Activated T-helper 1 cell treated with anti-CD3 and anti-CD28 coated beads, Interleukin-12 subunit alpha, Interleukin-12 subunit beta, Interleukin-2, Interleukin-4 antibody, amounts not matched to agents 30 ng/mL and 10 ng/mL and 1 ng/mL, durations not matched to agents 14 hours and 24 hours and 36 hours (primary cell): ENCODE results near the gene PRG3. TPM values are rescaled to one million over a fixed set of nuclear protein-coding genes. Genes with fewer than 3 reads are reported as not detected.

Experiments used
- DNase-seq: peaks from one replicate; pipeline ENCODE4 v3.0.0; 2021; ENCODE audit warnings: low spot score
- H3K27ac Mint-ChIP-seq: one replicate; pipeline ENCODE4 v1.8.0; 2021; ENCODE audit warnings: mild to moderate bottlenecking, mixed read lengths
- H3K27me3 Mint-ChIP-seq: one replicate; pipeline ENCODE4 v1.8.0; 2022; ENCODE audit warnings: mild to moderate bottlenecking, moderate library complexity, mixed read lengths; ENCODE audit not compliant: insufficient read depth
- H3K36me3 Mint-ChIP-seq: one replicate; pipeline ENCODE4 v1.8.0; 2021; ENCODE audit warnings: low read depth, mixed read lengths
- H3K4me1 Mint-ChIP-seq: one replicate; pipeline ENCODE4 v1.8.0; 2021; ENCODE audit warnings: low read depth, mixed read lengths
- H3K4me3 Mint-ChIP-seq: one replicate; pipeline ENCODE4 v1.8.0; 2021; ENCODE audit warnings: mild to moderate bottlenecking, moderate library complexity, mixed read lengths
- H3K9me3 Mint-ChIP-seq: one replicate; pipeline ENCODE4 v1.8.0; 2021; ENCODE audit warnings: mixed read lengths
- intact Hi-C: fragments of 100-400 bp; cut with micrococcal nuclease; formaldehyde crosslinking; loops from one replicate; pipeline ENCODE4 v1.15.1; 2024
- total RNA-seq: library from RNA; stranded (reverse); gene quantifications from 2 replicates; pipeline ENCODE4 v1.2.3, GENCODE V29; 2022

Gene PRG3
- total RNA-seq, 1 donor from 2014 or later, result not detected

DNA sequence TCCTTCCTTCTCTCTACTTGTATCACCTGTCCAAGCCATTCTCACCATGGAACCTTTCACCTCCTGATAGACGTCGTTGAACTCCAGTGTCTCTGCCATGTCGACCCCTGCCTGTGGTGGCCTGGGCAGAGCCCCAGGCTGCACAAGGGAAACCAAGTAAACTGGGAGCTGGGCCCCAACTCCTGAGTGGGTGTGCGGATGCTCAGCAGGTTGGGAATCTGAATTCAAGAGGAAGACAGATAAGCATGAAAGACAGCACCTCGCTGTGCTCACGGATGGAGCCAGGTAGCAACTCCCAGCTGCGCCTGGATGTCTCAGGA lies 46.0 kb downstream of the PRG3 start:
- Mint-ChIP-seq H3K4me3 (peak overlapping the region; percentile 92), H3K36me3 (peaks cover 38% of the 10 kb centered on the region), H3K9me3 (no peaks in the 10 kb centered on the region), H3K4me1 (peaks cover 44% of the 10 kb centered on the region), H3K27ac (peak overlapping the region; percentile 89), H3K27me3 (peaks cover 1% of the 10 kb centered on the region)
- intact Hi-C loops, result loop anchor here (1.0 to 10.0 kb wide), 8 partner anchors 10 to 1242 kb away; partner anchors contain the start of genes LPXN, MED19, SELENOH and TMX2
- no peak for DNase-seq

DNA sequence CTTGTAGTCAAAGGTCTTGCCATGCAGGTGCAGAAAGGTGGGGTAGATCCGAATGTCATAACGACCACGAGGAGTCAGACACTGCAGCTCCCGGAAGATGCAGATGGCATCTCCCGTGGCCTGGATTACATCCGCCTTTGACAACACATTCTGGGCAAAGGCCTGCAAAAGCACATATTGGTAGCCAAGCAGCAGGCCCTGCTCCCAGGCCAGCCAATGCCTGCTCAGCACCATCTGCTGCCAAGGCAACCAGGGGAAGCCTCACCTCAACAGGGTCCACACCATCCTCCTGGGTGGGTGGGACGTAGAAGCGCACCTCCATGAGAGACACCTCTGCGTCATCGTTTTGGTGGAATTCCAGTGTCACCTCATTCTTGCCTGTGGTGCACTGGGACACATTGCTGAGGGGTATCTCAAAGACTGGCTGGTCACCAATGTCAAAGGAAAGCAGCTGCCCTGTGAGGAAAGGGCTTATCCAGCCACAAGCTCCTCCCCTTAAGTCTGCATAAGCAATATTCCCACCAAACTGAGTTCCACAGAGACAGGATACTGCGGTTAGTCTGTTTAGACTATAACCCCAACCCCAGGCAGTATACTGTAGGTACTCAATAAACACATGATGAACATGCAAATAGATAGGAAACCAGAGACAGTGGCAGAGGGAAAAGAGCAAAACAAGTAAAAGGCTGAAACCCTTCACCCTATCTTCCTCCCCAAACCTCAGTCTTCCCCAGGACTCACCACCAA lies 48.1 kb downstream of the PRG3 start:
- peaks cover 50% of the 10 kb centered on the region for H3K4me1 Mint-ChIP-seq
- H3K27ac Mint-ChIP-seq, result peak overlapping the region; percentile 58
- intact Hi-C loops, result loop anchor here (10.0 kb wide), 1 partner anchor 462 kb away; no protein-coding TSS in a partner anchor
- no peaks in the 10 kb centered on the region for H3K9me3 Mint-ChIP-seq
- no peaks in the 10 kb centered on the region for H3K27me3 Mint-ChIP-seq
- peak overlapping the region; percentile 92 for H3K4me3 Mint-ChIP-seq
- H3K36me3 Mint-ChIP-seq, result peaks cover 53% of the 10 kb centered on the region
- DNase-seq, result no peak

DNA sequence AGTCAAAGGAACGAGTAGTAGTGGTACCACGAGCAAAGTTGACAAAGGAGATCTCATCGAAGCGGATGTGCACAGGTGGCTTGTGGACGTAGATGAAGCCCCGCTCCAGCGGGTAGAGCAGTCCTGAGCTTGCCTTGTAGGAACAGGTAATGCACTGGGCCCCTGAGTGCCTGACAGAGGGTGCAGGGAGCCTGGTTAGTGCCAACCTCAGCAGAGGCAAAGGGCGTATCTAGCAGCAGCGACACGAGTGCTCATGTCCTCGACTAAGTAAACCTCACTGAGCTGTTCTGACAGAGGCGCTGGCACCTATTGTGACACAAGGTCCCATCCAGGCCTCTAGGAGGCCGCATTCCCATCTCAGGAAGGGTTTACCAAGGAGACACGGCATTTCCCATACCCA lies 49.2 kb downstream of the PRG3 start:
- intact Hi-C loops, result loop anchor here (10.0 kb wide), 1 partner anchor 463 kb away; no protein-coding TSS in a partner anchor
- peak overlapping the region; percentile 16 for H3K4me3 Mint-ChIP-seq
- H3K27me3 Mint-ChIP-seq, result no peaks in the 10 kb centered on the region
- H3K27ac Mint-ChIP-seq, result no peak overlapping the region
- H3K36me3 Mint-ChIP-seq, result peaks cover 64% of the 10 kb centered on the region
- no peaks in the 10 kb centered on the region for H3K9me3 Mint-ChIP-seq
- DNase-seq, result no peak
- H3K4me1 Mint-ChIP-seq, result peaks cover 52% of the 10 kb centered on the region

DNA sequence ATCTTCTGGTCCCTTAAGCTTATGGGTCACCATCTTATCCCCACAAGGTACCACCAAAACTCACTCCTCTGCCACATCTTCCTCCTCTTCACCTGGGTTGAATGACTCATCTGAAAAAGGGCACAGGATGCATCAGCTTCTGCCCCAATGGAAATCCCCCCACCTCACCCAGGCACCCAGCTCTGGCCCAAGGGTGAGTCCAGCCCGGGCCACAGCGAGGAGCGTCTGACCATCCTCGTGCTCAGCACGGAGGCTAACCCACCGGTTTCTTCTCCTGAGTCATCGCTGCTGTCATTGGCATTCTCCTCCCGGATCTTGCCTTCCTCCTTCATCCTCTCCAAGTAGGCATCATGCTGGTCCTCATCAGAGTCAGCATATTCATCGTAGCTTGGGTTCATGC lies 50.9 kb downstream of the PRG3 start:
- intact Hi-C loops, result loop anchor here (10.0 kb wide), 1 partner anchor 465 kb away; no protein-coding TSS in a partner anchor
- H3K4me3 Mint-ChIP-seq, result no peak overlapping the region
- peaks cover 57% of the 10 kb centered on the region for H3K4me1 Mint-ChIP-seq
- H3K27ac Mint-ChIP-seq, result peak overlapping the region; percentile 42
- no peak for DNase-seq
- no peaks in the 10 kb centered on the region for H3K27me3 Mint-ChIP-seq
- no peaks in the 10 kb centered on the region for H3K9me3 Mint-ChIP-seq
- H3K36me3 Mint-ChIP-seq, result peaks cover 74% of the 10 kb centered on the region

DNA sequence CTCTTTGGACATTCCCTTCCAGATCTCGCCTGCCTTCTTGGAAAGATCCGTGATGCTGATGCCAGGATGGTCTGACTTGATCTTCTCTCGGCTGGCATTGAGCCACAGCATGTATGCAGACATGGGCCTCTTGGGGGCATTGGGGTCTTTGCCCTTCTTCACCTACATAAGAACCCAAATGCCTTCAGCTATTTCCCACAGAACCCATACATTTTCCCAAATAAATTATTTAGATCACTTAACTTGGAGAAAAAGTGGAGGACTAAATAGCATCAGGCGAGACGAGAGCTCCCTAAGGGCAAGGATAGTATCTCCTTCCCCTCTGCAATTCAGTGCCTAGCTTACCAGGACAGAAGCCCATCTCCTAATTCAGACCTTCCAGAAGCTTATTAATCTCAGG lies 53.2 kb downstream of the PRG3 start:
- intact Hi-C loops, result no loop called here
- H3K27ac Mint-ChIP-seq, result no peak overlapping the region
- no peaks in the 10 kb centered on the region for H3K9me3 Mint-ChIP-seq
- H3K27me3 Mint-ChIP-seq, result no peaks in the 10 kb centered on the region
- H3K4me1 Mint-ChIP-seq, result peaks cover 49% of the 10 kb centered on the region
- no peak overlapping the region for H3K4me3 Mint-ChIP-seq
- DNase-seq, result no peak
- peaks cover 61% of the 10 kb centered on the region for H3K36me3 Mint-ChIP-seq

Other genes with a start within 250 kb of the PRG3 start
- not detected in 2 replicates for gene LRRC55, start 199.2 kb downstream of the PRG3 start, total RNA-seq
- not detected in 2 replicates for gene APLNR, start 143.9 kb downstream of the PRG3 start, total RNA-seq
- 22.1 and 24.3 TPM in 2 replicates for gene TNKS1BP1, start 56.2 kb downstream of the PRG3 start, total RNA-seq
- 235 and 239 TPM in 2 replicates for gene SSRP1, start 45.3 kb downstream of the PRG3 start, total RNA-seq
- not detected in 2 replicates for gene P2RX3, start 42.8 kb downstream of the PRG3 start, total RNA-seq
- not detected in 2 replicates for gene PRG2, start 9.5 kb upstream of the PRG3 start, total RNA-seq
- gene SLC43A3, start 46.0 kb upstream of the PRG3 start, total RNA-seq, result 181 and 184 TPM in 2 replicates
- 0.54 TPM in 1 of 2 replicates, not detected in the other for gene RTN4RL2, start 79.4 kb upstream of the PRG3 start, total RNA-seq
- 29.1 and 30.3 TPM in 2 replicates for gene SLC43A1, start 134.6 kb upstream of the PRG3 start, total RNA-seq
- 98.2 and 99.6 TPM in 2 replicates for gene TIMM10, start 149.6 kb upstream of the PRG3 start, total RNA-seq
- gene SMTNL1, start 156.4 kb upstream of the PRG3 start, total RNA-seq, result not detected in 2 replicates
- gene UBE2L6, start 186.5 kb upstream of the PRG3 start, total RNA-seq, result 155 and 163 TPM in 2 replicates
- gene SERPING1, start 216.5 kb upstream of the PRG3 start, total RNA-seq, result not detected in 2 replicates